Left renal cortex interstitium (tissue), 4 donors: ENCODE results near the gene MYOCOS. TPM values are rescaled to one million over a fixed set of nuclear protein-coding genes. Genes with fewer than 3 reads are reported as not detected.
"Not testable (repeated sequence)": the region's sequence is repeated elsewhere in the genome, so short reads cannot be mapped to it uniquely, and the experiment has no call there.

Source experiments
- DNase-seq, 4 donors: peaks; one replicate each; pipeline ENCODE4 v3.0.0-alpha.2; 2013; ENCODE audit warnings: low read depth in 4 of 4, low spot score in 2 of 4, missing footprints in 1 of 4
- polyA plus RNA-seq, 4 donors: library from polyadenylated mRNA; unstranded; fragments of 120-200 nt; gene quantifications; one replicate each; pipeline ENCODE4 v1.2.1, GENCODE V29; 2013; ENCODE audit not compliant: insufficient read length in 4 of 4

Gene MYOCOS
- 1 to 10 TPM in 2 of 4 donors, under 1 TPM in 2; 0.42 to 1.3 (median 0.75) TPM for polyA plus RNA-seq

- no peak for DNase-seq
These were observed at the start of gene MYOCOS for GRCh38 chr1:171622152-171622462. TSS of gene MYOCOS (plus strand) at chr1:171622243. CDS start at chr1:171623884, 1,641 bp downstream.

GRCh38 chr1:171576144-171576543 is 45.9 kb upstream of the MYOCOS start:
- no peak for DNase-seq

GRCh38 chr1:171581226-171581625 is 40.8 kb upstream of the MYOCOS start:
- DNase-seq: no peak

- no peak for DNase-seq
These were observed 40.3 kb upstream of the MYOCOS start for GRCh38 chr1:171581766-171582165.

- no peak for DNase-seq
These were observed 39.5 kb upstream of the MYOCOS start for GRCh38 chr1:171582589-171582988.

- no peak for DNase-seq
These were observed 38.3 kb upstream of the MYOCOS start for GRCh38 chr1:171583591-171584201.

- DNase-seq: no peak
These were observed 36.3 kb upstream of the MYOCOS start for GRCh38 chr1:171585715-171586114.

GRCh38 chr1:171588230-171588629 is 33.8 kb upstream of the MYOCOS start:
- DNase-seq: no peak

GRCh38 chr1:171590022-171590421 is 32.0 kb upstream of the MYOCOS start:
- no peak for DNase-seq

- no peak for DNase-seq
These were observed 26.7 kb upstream of the MYOCOS start for GRCh38 chr1:171595324-171595723.

GRCh38 chr1:171596119-171596518 is 25.9 kb upstream of the MYOCOS start:
- no peak for DNase-seq

GRCh38 chr1:171596705-171597104 is 25.3 kb upstream of the MYOCOS start:
- no peak for DNase-seq

- DNase-seq: no peak
These were observed 24.8 kb upstream of the MYOCOS start for GRCh38 chr1:171597203-171597602.

GRCh38 chr1:171600310-171600709 is 21.7 kb upstream of the MYOCOS start:
- not testable (repeated sequence) for DNase-seq

GRCh38 chr1:171600862-171601261 is 21.2 kb upstream of the MYOCOS start:
- no peak for DNase-seq

- DNase-seq: not testable (repeated sequence)
These were observed 19.0 kb upstream of the MYOCOS start for GRCh38 chr1:171603042-171603441.

GRCh38 chr1:171606402-171606941 is 15.6 kb upstream of the MYOCOS start:
- no peak for DNase-seq

- no peak for DNase-seq
These were observed 11.7 kb upstream of the MYOCOS start for GRCh38 chr1:171610385-171610784.

- DNase-seq: no peak
These were observed 10.7 kb upstream of the MYOCOS start for GRCh38 chr1:171611306-171611705.

GRCh38 chr1:171613282-171613681 is 8.8 kb upstream of the MYOCOS start:
- no peak for DNase-seq

GRCh38 chr1:171615122-171615906 is 6.7 kb upstream of the MYOCOS start:
- DNase-seq: not testable (repeated sequence)

- no peak for DNase-seq
These were observed 5.5 kb upstream of the MYOCOS start for GRCh38 chr1:171616586-171616985.
